ENCODE measurements around the gene CASK. TPM values are rescaled to one million over a fixed set of nuclear protein-coding genes. Genes with fewer than 3 reads are reported as not detected.

CASK gene
- total RNA-seq, 1 experiment from 2014 or later, result 29.4 TPM

DNA sequence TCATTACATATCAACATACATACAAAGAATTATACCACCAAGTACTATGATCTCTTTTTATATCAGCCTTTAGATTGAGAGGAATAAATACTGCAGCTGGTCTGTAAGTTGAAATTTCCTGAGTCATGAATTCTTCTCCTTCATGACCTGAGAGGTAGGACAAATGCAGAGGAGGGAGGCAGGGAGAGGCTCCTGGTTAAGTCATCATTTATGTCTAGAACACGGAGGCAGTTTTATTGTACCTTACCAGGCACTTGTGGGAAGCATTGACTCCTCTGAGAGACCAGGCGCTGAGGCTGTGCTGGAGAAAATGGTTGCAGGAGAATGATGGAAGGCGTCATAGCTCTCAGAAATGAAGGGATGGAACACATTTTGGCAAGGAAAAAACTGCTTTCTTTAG is 12.5 kb upstream of the CASK start:
- H4K20me1 ChIP-seq (ENCODE audit: insufficient read depth), result no peaks in the 10 kb centered on the region
- H3K27me3 ChIP-seq (ENCODE audit: insufficient read depth, low read depth), result no peaks in the 10 kb centered on the region
- H3K4me1 ChIP-seq (replicated peaks; ENCODE audit: insufficient read depth), result no peaks in the 10 kb centered on the region
- H3K79me2 ChIP-seq (ENCODE audit: low read depth), result no peaks in the 10 kb centered on the region
- no peak overlapping the region for H3K4me2 ChIP-seq
- POLR2A ChIA-PET (ENCODE audit: unreplicated experiment), result no interaction called here
- TF ChIP-seq CTCF (conservative IDR thresholded peaks at IDR 0.05) (no peak), EZH2 (IDR thresholded peaks at IDR 0.05; ENCODE audit: low read depth) (no peak)
- intact Hi-C loops (cut with micrococcal nuclease; ENCODE audit: unreplicated experiment), result no loop called here
- H2AFZ ChIP-seq, result no peak overlapping the region
- no peak overlapping the region for H3K27ac ChIP-seq
- no TSS peak for BruUV-seq (replicated peaks)
- no peak overlapping the region for H3K4me3 ChIP-seq
- CTCF ChIA-PET, result no interaction called here
- H3K9me2 ChIP-seq (ENCODE audit: insufficient read depth), result no peaks in the 10 kb centered on the region
- no peaks in the 10 kb centered on the region for H3K9me3 ChIP-seq (ENCODE audit: insufficient read depth, low read depth)
- H3K36me3 ChIP-seq (ENCODE audit: low read depth), result no peaks in the 10 kb centered on the region
- DNase-seq, result no peak
- no peaks in the 10 kb centered on the region for H3F3A ChIP-seq (ENCODE audit: insufficient read depth, low read depth)

DNA sequence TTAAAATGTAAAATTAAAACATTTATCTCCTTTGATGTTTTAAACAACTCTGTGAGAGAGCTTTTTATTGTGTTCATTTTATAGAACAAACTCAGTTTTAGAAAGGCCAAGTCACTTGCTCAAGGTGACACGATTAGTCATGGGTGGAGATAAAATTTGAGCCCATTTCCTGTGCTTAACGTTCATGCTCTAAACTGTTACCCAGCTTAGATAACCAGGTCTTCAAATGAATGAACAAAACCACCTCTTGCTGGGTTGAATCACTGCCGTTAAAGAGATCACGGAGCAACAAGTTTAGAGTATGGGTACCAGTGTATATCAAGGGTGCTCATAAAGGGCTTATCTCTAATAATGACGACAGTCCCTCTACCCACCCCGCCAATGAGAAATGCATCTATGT is 10.2 kb upstream of the CASK start:
- Histone ChIP-seq H3K9me3 (ENCODE audit: insufficient read depth, low read depth) (no peaks in the 10 kb centered on the region), H3F3A (ENCODE audit: insufficient read depth, low read depth) (no peaks in the 10 kb centered on the region), H3K4me1 (replicated peaks; ENCODE audit: insufficient read depth) (no peaks in the 10 kb centered on the region), H3K36me3 (ENCODE audit: low read depth) (no peaks in the 10 kb centered on the region), H3K27ac (no peak overlapping the region), H3K27me3 (ENCODE audit: insufficient read depth, low read depth) (no peaks in the 10 kb centered on the region), H3K4me2 (no peak overlapping the region), H3K9me2 (ENCODE audit: insufficient read depth) (no peaks in the 10 kb centered on the region), H4K20me1 (ENCODE audit: insufficient read depth) (no peaks in the 10 kb centered on the region), H3K79me2 (ENCODE audit: low read depth) (no peaks in the 10 kb centered on the region), H2AFZ (no peak overlapping the region), H3K4me3 (no peak overlapping the region)
- intact Hi-C loops (cut with micrococcal nuclease; ENCODE audit: unreplicated experiment), result no loop called here
- no peak for DNase-seq
- TF ChIP-seq CTCF (conservative IDR thresholded peaks at IDR 0.05) (no peak), EZH2 (IDR thresholded peaks at IDR 0.05; ENCODE audit: low read depth) (no peak)
- BruUV-seq (replicated peaks), result no TSS peak
- ChIA-PET POLR2A (ENCODE audit: unreplicated experiment) (no interaction called here), CTCF (no interaction called here)

DNA sequence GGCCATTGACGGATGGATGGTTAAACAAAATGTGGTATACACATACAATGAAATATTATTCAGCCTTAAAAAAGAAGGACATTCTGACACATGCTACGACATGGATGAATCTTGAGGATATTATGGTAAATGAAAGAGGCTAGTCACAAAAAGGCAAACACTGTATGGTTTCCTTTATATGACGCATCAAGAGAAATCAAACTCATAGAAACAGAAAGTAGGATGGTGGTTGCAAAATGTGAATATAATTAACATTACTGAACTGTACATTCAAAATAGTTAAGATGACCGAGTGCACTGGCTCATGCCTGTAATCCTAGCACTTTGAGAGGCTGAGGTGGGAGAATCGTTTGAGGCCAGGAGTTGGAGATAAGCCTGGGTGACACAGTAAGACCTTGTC is 9.5 kb upstream of the CASK start:
- Histone ChIP-seq H3K79me2 (ENCODE audit: low read depth) (no peaks in the 10 kb centered on the region), H3K4me3 (no peak overlapping the region), H3K27ac (no peak overlapping the region), H4K20me1 (ENCODE audit: insufficient read depth) (no peaks in the 10 kb centered on the region), H3K4me1 (replicated peaks; ENCODE audit: insufficient read depth) (no peaks in the 10 kb centered on the region), H3K4me2 (no peak overlapping the region), H3K36me3 (ENCODE audit: low read depth) (no peaks in the 10 kb centered on the region), H3K9me3 (ENCODE audit: insufficient read depth, low read depth) (no peaks in the 10 kb centered on the region), H3K27me3 (ENCODE audit: insufficient read depth, low read depth) (no peaks in the 10 kb centered on the region), H3K9me2 (ENCODE audit: insufficient read depth) (no peaks in the 10 kb centered on the region), H2AFZ (no peak overlapping the region), H3F3A (ENCODE audit: insufficient read depth, low read depth) (no peaks in the 10 kb centered on the region)
- DNase-seq, result no peak
- no peak for TF ChIP-seq EZH2 (IDR thresholded peaks at IDR 0.05; ENCODE audit: low read depth)
- TF ChIP-seq CTCF (conservative IDR thresholded peaks at IDR 0.05), result no peak
- intact Hi-C loops (cut with micrococcal nuclease; ENCODE audit: unreplicated experiment), result no loop called here
- ChIA-PET CTCF (no interaction called here), POLR2A (ENCODE audit: unreplicated experiment) (no interaction called here)
- no TSS peak for BruUV-seq (replicated peaks)

Measured in PC-9 (cell line).